ENCODE data around the gene FBXL15. TPM values are rescaled to one million over a fixed set of nuclear protein-coding genes. Genes with fewer than 3 reads are reported as not detected.

FBXL15 gene
- total and polyA plus RNA-seq, 2 donors (not counting 1 experiment from before 2014, with no cell fraction given): 15.5 to 20.7 TPM

GRCh38 chr10:102396317-102396650 is 24.4 kb upstream of the FBXL15 start:
- DNase-seq: no peak
- H3K4me1 ChIP-seq (ENCODE audit: control insufficient read depth in 2 of 2, insufficient read depth in 2 of 2, low read length in 2 of 2): peaks cover 40 to 56% of the 10 kb centered on the region in 2 donors
- TF ChIP-seq EZH2 (IDR thresholded peaks at IDR 0.05; ENCODE audit: borderline replicate concordance, insufficient read depth, low read depth, low read length, poor library complexity, severe bottlenecking): no peak
- TF ChIP-seq, protein P1, sequence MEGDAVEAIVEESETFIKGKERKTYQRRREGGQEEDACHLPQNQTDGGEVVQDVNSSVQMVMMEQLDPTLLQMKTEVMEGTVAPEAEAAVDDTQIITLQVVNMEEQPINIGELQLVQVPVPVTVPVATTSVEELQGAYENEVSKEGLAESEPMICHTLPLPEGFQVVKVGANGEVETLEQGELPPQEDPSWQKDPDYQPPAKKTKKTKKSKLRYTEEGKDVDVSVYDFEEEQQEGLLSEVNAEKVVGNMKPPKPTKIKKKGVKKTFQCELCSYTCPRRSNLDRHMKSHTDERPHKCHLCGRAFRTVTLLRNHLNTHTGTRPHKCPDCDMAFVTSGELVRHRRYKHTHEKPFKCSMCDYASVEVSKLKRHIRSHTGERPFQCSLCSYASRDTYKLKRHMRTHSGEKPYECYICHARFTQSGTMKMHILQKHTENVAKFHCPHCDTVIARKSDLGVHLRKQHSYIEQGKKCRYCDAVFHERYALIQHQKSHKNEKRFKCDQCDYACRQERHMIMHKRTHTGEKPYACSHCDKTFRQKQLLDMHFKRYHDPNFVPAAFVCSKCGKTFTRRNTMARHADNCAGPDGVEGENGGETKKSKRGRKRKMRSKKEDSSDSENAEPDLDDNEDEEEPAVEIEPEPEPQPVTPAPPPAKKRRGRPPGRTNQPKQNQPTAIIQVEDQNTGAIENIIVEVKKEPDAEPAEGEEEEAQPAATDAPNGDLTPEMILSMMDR (IDR thresholded peaks at IDR 0.05): no peak
- no peaks in the 10 kb centered on the region for H3K9me3 Mint-ChIP-seq (ENCODE audit: insufficient read depth)
- H4K20me1 ChIP-seq (ENCODE audit: control insufficient read depth, insufficient read depth, low read length, poor library complexity, severe bottlenecking): peaks cover 62% of the 10 kb centered on the region
- ChIA-PET POLR2A (interaction anchor here (0.6 to 3.7 kb wide), 6 partner anchors 25 to 1942 kb away, joined by 5 to 38 read pairs (median 12); partner anchors contain the start of genes ACTR1A, C10orf95, FBXL15 and SUFU), CTCF (interaction anchor here (0.6 to 8.8 kb wide), 8 partner anchors 9 to 1942 kb away, joined by 3 to 108 read pairs (median 16); partner anchors contain the start of genes FBXL15 and ITPRIP)
- H3K4me2 ChIP-seq (replicated peaks; ENCODE audit: low read depth, low read length, poor library complexity, severe bottlenecking): peak overlapping the region; percentile 99
- no peaks in the 10 kb centered on the region for H3K27me3 ChIP-seq (replicated peaks in 1 of 4; ENCODE audit: control extremely low read depth in 1 of 4, control insufficient read depth in 3 of 4, insufficient read depth in 4 of 4, low read length in 3 of 4)
- H3K9me3 ChIP-seq (ENCODE audit: control extremely low read depth in 1 of 3, control insufficient read depth in 2 of 3, insufficient read depth in 1 of 3, low read length in 2 of 3): no peaks in the 10 kb centered on the region
- WGBS (ENCODE audit: insufficient coverage): 43% methylated on average over 3 of the region's 4 CpGs
- H3K36me3 ChIP-seq (replicated peaks in 1 of 2; ENCODE audit: control extremely low read depth in 1 of 2, control insufficient read depth in 1 of 2, extremely low read depth in 1 of 2, insufficient read depth in 2 of 2, low read length in 1 of 2): peaks cover 0 to 41% of the 10 kb centered on the region in 2 experiments
- intact Hi-C loops (cut with micrococcal nuclease): no loop called here
- H3K4me3 ChIP-seq (ENCODE audit: control extremely low read depth in 1 of 5, extremely low read depth in 1 of 5, insufficient read depth in 1 of 5, low read depth in 2 of 5, low read length in 4 of 5): peak overlapping the region; percentile 43 to 100 (median 99)
- H3K27ac Mint-ChIP-seq: peak overlapping the region; percentile 99
- H3K4me1 Mint-ChIP-seq: peaks cover 52% of the 10 kb centered on the region
- H3K9ac ChIP-seq (ENCODE audit: low read length): peak overlapping the region; percentile 96
- H3K79me2 ChIP-seq (ENCODE audit: control insufficient read depth, insufficient read depth, low read length): peaks cover 52% of the 10 kb centered on the region
- H3K4me3 Mint-ChIP-seq: peak overlapping the region; percentile 95
- peak overlapping the region; percentile 98 to 100 for H3K27ac ChIP-seq (ENCODE audit: low read length in 2 of 2)
- ATAC-seq (ENCODE audit: low read depth): no peak
- no peak overlapping the region for H2AFZ ChIP-seq (ENCODE audit: insufficient read depth, low read depth, low read length, poor library complexity, severe bottlenecking)
- H3K27me3 Mint-ChIP-seq: no peaks in the 10 kb centered on the region

DNA sequence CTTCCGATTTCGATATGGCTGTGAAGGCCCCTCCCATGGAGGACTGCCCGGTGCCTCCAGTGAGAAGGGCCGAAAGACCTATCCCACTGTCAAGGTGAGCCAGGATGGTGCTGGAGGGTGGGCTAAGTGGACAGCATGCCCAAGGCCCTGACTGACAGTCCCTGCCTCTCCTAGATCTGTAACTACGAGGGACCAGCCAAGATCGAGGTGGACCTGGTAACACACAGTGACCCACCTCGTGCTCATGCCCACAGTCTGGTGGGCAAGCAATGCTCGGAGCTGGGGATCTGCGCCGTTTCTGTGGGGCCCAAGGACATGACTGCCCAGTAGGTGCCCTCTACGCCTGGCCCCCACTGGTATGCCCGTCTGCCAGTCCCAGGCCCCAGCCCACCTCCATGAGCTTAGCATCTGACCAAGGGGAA is 23.9 kb upstream of the FBXL15 start:
- H3K4me3 ChIP-seq (ENCODE audit: control extremely low read depth in 1 of 5, extremely low read depth in 1 of 5, insufficient read depth in 1 of 5, low read depth in 2 of 5, low read length in 4 of 5): peak overlapping the region in 4 of 5 experiments; percentile 92 to 100 (median 100)
- Mint-ChIP-seq H3K9me3 (ENCODE audit: insufficient read depth) (no peaks in the 10 kb centered on the region), H3K4me3 (peak overlapping the region; percentile 95), H3K27ac (peak overlapping the region; percentile 99), H3K27me3 (no peaks in the 10 kb centered on the region), H3K4me1 (peaks cover 52% of the 10 kb centered on the region)
- intact Hi-C loops (cut with micrococcal nuclease): no loop called here
- H4K20me1 ChIP-seq (ENCODE audit: control insufficient read depth, insufficient read depth, low read length, poor library complexity, severe bottlenecking): peaks cover 66% of the 10 kb centered on the region
- DNase-seq (peak; percentile 29), ATAC-seq (ENCODE audit: low read depth) (no peak)
- H3K27me3 ChIP-seq (replicated peaks in 1 of 4; ENCODE audit: control extremely low read depth in 1 of 4, control insufficient read depth in 3 of 4, insufficient read depth in 4 of 4, low read length in 3 of 4): no peaks in the 10 kb centered on the region
- POLR2A ChIA-PET: interaction anchor here (3.7 kb wide), 1 partner anchor 53 kb away, joined by 31 read pairs; the partner anchor contains the start of gene C10orf95
- peaks cover 40 to 56% of the 10 kb centered on the region in 2 donors for H3K4me1 ChIP-seq (ENCODE audit: control insufficient read depth in 2 of 2, insufficient read depth in 2 of 2, low read length in 2 of 2)
- peak overlapping the region; percentile 96 for H3K9ac ChIP-seq (ENCODE audit: low read length)
- no peak overlapping the region for H2AFZ ChIP-seq (ENCODE audit: insufficient read depth, low read depth, low read length, poor library complexity, severe bottlenecking)
- WGBS (ENCODE audit: insufficient coverage): 95% methylated on average over 12 of the region's 12 CpGs
- no peaks in the 10 kb centered on the region for H3K9me3 ChIP-seq (ENCODE audit: control extremely low read depth in 1 of 3, control insufficient read depth in 2 of 3, insufficient read depth in 1 of 3, low read length in 2 of 3)
- TF ChIP-seq, protein P1 (IDR thresholded peaks at IDR 0.05): no peak
- TF ChIP-seq EZH2 (IDR thresholded peaks at IDR 0.05; ENCODE audit: borderline replicate concordance, insufficient read depth, low read depth, low read length, poor library complexity, severe bottlenecking): no peak
- CTCF ChIA-PET: interaction anchor here (0.6 to 8.8 kb wide), 9 partner anchors 8 to 1942 kb away, joined by 3 to 108 read pairs (median 5); partner anchors contain the start of genes FBXL15 and ITPRIP
- peaks cover 52% of the 10 kb centered on the region for H3K79me2 ChIP-seq (ENCODE audit: control insufficient read depth, insufficient read depth, low read length)
- H3K36me3 ChIP-seq (replicated peaks in 1 of 2; ENCODE audit: control extremely low read depth in 1 of 2, control insufficient read depth in 1 of 2, extremely low read depth in 1 of 2, insufficient read depth in 2 of 2, low read length in 1 of 2): peaks cover 0 to 45% of the 10 kb centered on the region in 2 experiments
- peak overlapping the region; percentile 99 for H3K4me2 ChIP-seq (replicated peaks; ENCODE audit: low read depth, low read length, poor library complexity, severe bottlenecking)
- H3K27ac ChIP-seq (ENCODE audit: low read length in 2 of 2): peak overlapping the region; percentile 98 to 100

Data from B cell (primary cell).